AG09309 (cell line): ENCODE data around the gene ADGRG4.

Source experiments
- DNase-seq: peaks from one replicate; pipeline ENCODE4 v3.0.0-alpha.2; 2010; ENCODE audit warnings: low read depth
- H3K4me3 ChIP-seq: 2 replicates; pipeline ENCODE4 v1.5.1; 2011; ENCODE audit warnings: mild to moderate bottlenecking, low read depth, low read length, moderate library complexity; ENCODE audit not compliant: control insufficient read depth
- TF ChIP-seq, protein P1 (sequence below): IDR thresholded peaks from 2 replicates; pipeline ENCODE4 v1.5.1; 2011; ENCODE audit warnings: mild to moderate bottlenecking, low read depth, low read length, inconsistent platforms; ENCODE audit not compliant: insufficient read depth, control insufficient read depth; ENCODE audit errors: missing control alignments

The ADGRG4 gene

GRCh38 chrX:136318895-136319597 lies 18.3 kb downstream of the ADGRG4 start:
- DNase-seq: no peak

GRCh38 chrX:136319600-136319999 lies 18.8 kb downstream of the ADGRG4 start:
- H3K4me3 ChIP-seq: no peak overlapping the region
- DNase-seq: no peak
- TF ChIP-seq, protein P1, sequence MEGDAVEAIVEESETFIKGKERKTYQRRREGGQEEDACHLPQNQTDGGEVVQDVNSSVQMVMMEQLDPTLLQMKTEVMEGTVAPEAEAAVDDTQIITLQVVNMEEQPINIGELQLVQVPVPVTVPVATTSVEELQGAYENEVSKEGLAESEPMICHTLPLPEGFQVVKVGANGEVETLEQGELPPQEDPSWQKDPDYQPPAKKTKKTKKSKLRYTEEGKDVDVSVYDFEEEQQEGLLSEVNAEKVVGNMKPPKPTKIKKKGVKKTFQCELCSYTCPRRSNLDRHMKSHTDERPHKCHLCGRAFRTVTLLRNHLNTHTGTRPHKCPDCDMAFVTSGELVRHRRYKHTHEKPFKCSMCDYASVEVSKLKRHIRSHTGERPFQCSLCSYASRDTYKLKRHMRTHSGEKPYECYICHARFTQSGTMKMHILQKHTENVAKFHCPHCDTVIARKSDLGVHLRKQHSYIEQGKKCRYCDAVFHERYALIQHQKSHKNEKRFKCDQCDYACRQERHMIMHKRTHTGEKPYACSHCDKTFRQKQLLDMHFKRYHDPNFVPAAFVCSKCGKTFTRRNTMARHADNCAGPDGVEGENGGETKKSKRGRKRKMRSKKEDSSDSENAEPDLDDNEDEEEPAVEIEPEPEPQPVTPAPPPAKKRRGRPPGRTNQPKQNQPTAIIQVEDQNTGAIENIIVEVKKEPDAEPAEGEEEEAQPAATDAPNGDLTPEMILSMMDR: no peak

More at GRCh38 chrX:136318895-136319597, 18.3 kb downstream of the ADGRG4 start:
- TF ChIP-seq, protein P1: no peak
- no peak overlapping the region for H3K4me3 ChIP-seq

GRCh38 chrX:136321532-136321931 lies 20.8 kb downstream of the ADGRG4 start:
- no peak overlapping the region for H3K4me3 ChIP-seq
- DNase-seq: no peak
- TF ChIP-seq, protein P1: no peak

GRCh38 chrX:136322064-136322463 lies 21.3 kb downstream of the ADGRG4 start:
- DNase-seq: no peak
- TF ChIP-seq, protein P1: no peak
- no peak overlapping the region for H3K4me3 ChIP-seq

DNA sequence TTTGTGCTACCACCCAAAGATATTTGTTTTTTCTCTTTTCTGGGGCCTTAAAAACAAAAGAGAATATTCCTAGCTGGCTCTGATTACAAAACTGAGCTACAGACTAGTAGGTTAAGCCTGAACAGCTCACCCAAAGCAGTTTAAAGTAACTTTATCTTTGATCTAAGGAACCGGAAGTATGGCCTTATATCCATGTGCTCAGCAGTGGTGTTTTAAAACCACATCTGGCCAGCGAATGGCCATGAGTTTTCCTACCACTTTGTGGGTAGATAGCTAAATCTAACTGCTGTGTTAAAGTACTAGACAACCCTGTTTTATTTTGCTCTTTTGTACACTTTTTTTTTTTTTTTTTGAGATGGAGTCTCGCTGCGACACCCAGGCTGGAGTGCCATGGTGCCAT lies 24.6 kb downstream of the ADGRG4 start:
- no peak overlapping the region for H3K4me3 ChIP-seq
- TF ChIP-seq, protein P1: no peak
- DNase-seq: no peak

- H3K4me3 ChIP-seq: no peak overlapping the region
- TF ChIP-seq, protein P1: no peak
- DNase-seq: no peak
Measured at GRCh38 chrX:136328933-136329332, 28.2 kb downstream of the ADGRG4 start.
